GM21423 (cell line): ENCODE measurements around the gene KIZ.

ENCODE experiments used
- ATAC-seq: cut with Tn5 transposase; IDR thresholded peaks from one replicate; pipeline ENCODE4 v1.9.1; 2021; ENCODE audit warnings: mild to moderate bottlenecking, moderate library complexity; ENCODE audit not compliant: unreplicated experiment

Gene KIZ

DNA sequence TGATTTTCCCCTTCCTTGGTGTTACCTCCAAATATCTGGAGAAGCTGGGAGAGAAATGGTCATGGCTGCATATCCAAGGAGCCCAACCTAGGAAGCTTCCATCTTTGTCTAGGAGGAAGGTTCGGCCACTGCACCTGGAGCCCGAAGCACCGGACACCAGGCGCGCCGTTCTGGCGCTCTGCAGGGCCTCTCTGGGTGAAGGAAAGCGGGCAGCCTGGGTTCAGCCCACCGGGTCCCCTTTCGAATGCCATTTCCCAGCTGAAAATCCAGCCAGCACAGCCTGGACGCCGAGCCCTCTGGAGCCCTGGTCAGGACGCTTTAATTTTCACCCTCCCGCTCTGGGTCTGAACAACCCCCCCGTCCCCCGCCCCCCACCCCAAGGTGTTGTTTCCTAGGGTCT lies 21.0 kb upstream of the KIZ start:
- ATAC-seq = no peak

GRCh38 chr20:21105429-21106170 lies 20.3 kb upstream of the KIZ start:
- ATAC-seq = no peak

- no peak for ATAC-seq
These were observed 19.5 kb upstream of the KIZ start, which contains the start of gene LINC00237 for GRCh38 chr20:21106171-21107017. LINC00237 (minus strand) TSS chr20:21106358.

- no peak for ATAC-seq
These were observed 16.7 kb upstream of the KIZ start for GRCh38 chr20:21109144-21109543.

DNA sequence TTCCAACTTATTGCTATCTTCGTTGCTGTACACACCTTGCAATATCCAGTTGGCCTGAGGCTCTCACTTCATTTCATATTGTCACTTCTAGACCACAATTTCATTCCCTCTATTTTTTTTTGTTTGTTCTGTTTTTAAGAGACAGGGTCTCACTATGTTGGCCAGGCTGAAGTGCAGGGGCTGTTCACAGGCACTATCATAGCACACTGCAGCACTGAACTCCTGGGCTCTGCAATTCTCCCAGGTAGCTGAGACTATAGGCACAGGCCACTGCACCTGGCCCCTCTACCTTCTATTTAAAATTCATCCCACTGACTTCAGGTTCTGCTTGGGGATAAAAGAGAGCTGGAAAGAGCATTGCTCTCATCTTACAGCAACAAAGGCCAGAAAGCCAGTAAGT lies 15.1 kb upstream of the KIZ start:
- ATAC-seq = no peak

- no peak for ATAC-seq
These were observed 14.5 kb upstream of the KIZ start for GRCh38 chr20:21111416-21111815.

DNA sequence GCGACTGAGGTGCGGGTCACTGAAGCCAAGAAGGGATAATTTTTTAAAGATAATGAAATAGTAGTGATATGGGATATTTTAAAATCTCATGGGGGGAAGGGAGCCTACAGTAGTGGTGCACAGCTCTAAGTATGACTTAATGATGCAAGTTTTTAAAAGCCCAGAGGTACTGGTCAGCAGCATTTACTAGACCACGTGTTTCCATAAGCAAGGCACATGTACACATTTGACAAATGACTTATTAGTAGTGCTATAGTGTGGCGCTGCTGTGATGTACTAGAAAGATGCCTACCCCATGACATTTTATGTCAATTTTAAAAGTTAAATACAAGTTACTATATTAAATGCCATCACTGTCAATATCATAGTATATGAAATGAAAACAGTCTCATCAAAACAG lies 12.2 kb upstream of the KIZ start:
- ATAC-seq = no peak

DNA sequence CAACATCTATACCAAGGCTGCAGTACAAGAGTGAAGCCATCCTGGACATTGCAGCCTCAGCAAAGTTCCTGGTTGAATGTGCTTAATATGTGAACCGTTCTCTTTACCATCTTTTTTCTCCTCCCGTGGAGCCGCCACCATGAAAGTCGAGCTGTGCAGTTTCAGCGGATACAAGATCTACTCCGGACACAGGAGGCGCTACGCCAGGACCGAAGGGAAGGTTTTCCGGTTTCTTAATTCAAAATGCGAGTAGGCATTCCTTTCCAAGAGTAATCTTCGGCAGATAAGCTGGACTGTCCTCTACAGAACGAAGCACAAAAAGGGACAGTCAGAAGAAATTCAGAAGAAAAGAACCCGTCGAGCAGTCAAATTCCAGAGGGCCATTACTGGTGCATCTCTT lies 11.3 kb upstream of the KIZ start:
- ATAC-seq = no peak

DNA sequence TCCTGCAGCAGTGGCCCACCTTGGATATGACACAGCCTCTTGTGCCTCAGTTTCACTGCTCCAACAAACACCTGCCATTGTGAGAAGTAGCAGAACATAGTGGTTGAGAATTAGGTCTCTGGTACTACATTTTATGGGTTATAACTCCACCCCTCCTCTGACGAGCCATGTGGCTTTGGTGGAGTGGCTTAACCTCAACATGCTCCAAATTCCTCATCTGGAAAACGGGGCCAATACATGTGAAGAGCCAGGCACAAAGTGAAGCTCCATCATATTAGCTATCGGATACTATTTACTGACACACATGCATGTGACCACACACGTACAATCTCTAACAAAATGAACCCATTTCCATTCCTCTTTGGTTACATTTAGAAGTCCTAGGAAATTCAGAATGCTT lies 8.4 kb upstream of the KIZ start:
- ATAC-seq = no peak

- no peak for ATAC-seq
These were observed 7.7 kb upstream of the KIZ start for GRCh38 chr20:21118138-21118537.

GRCh38 chr20:21118782-21119181 lies 7.1 kb upstream of the KIZ start:
- ATAC-seq = no peak

DNA sequence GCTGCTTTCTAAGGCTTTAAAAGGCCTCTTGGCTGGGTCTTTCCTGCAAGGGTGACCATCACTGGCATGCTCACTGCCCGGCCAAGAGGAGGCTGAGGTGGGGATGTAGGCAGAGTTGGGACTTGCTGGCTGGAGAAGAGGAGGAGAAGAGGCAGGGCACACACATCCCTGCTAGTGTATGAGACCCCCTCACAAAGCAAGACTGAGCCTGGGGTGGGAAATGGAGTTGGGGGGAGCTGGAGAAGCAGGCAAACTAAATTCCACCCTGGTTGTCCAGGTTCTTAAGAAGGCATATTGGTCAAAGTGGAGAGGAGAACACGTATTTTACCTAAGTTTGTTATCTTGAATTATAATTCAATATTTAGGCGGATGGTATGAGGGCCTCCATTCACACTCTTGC lies 1.7 kb upstream of the KIZ start:
- ATAC-seq = no peak

DNA sequence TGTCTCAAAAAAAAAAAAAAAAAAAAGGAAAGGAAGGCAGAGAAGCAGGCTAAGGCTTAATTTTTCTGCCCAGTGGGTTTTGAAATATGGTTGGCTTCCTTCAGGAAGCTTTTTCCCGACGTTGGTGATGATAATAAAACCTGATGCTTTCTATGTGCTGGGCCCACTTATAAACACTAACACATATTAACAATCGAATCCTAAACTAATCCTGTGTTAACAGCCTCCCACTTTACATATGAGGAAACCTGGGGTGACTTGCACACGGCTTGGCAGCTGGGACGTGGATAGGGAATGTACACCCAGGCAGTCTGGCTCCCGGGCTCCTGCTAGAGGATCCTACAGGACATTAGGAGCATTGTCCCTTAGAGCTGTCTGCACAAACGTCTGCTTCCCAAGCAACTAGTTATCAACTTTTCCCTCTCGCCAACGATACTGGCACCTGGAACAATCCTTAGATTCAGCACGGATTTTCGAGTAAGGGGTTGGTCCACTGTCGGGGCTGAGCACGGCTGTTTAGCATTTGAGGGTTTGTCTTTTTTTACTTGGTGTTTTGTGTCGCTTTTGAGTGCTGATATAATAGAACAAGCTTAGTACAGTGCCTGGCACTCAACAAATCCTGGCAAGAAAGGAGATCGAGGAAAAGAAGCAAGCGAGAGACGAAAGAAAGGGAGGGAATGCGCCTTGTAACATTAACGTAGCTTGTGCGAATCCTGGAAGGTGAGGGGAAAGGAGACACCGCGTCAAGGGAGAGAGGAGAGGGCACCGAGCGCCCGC lies 622 bp upstream of the KIZ start:
- ATAC-seq = peak; percentile 24

GRCh38 chr20:21126581-21126870 lies 644 bp downstream of the KIZ start:
- ATAC-seq = no peak

DNA sequence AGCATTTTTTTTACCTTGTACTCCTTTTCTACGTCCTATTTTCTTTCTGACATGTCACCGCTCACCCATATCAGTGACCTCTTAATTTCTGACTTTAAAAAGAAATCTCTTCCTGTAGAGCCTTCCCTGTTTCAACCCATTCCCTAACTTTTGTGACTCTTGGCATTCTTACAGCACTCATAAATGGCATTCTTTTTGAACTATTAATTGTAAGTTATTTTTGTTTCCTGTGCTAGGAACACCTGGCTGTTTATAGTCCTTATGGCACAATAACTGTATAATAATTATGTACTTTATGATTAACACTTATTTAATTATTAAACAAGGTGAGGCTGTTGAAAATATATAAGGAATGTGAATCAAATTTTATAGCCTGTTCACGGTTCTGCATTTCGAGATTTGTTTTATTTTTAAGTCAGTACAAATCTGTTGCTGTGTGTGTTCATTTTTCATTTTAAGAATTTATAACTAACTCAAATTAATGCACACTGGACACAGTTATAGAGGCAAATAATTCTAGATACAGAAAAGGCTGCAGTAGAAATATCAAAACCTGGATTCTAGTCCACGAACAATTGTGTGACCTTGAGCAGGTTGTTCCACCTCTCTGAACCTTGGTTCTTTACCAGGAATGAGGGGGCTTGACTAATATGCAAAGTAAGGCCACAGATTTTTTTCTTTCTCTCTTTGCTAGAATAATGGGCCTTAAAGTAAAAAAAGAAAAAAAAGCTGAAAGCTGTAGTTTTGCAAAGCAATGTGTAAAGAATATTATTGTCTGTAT lies 1.5 kb downstream of the KIZ start:
- no peak for ATAC-seq

DNA sequence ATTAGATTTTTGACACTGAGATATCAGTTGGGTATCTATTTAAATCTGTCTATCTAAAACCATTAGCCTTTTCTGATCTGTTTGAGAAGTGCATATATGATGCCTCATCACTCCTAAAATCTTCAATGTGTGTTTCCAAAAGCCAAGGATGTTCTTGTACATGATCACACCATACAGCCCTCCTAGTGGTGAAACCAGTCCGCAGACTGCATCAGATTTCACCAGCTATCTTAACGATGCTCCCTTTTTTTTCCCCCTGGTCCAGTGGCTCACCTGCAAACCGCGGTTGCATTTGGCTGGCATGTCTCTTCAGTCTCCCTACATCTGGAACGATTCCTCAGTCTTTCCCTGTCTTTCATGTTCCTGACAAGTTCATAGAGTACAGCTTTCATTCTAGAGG lies 4.0 kb downstream of the KIZ start:
- ATAC-seq = no peak

- ATAC-seq = no peak
These were observed 7.5 kb downstream of the KIZ start for GRCh38 chr20:21133404-21133803.

DNA sequence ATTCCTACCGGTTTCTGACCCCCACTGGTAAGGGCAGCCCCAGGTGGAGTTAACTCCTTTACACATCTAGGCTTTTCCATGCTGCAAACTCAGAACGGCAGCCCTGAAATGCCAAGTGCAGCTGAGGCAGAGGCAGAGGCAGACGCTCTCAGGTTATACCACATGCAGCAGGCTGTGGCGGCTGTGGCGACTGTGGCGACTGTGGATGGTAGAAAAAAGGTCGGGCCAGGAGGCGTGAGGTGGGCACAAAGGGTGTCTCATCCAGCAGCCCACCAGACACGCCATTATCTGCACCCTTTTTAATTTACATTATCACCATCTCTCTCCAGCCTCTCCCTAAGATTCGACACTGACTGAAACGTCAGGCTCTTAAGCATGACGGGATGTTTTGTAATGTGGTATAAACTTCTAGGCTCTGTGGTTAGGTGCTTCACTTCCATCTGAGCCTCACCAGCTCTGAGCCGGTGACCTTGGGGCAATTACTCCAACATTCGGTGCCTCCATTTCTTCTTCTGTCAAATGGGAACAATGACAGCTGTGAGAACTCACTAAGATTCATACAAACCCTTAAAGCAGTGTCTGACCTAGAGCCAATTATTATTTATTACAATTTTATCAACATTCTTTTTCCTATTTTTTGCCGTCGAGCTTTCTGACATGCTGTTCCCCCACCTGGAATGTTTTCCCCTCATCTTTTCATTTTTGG lies 8.2 kb downstream of the KIZ start:
- no peak for ATAC-seq

- no peak for ATAC-seq
These were observed 9.1 kb downstream of the KIZ start for GRCh38 chr20:21134883-21135493.
